Breast epithelium (tissue), 3 donors: ENCODE data around the gene SH3D21.

Experiments
- CTCF ChIP-seq, 3 donors: fragments of 450-650 bp; IDR thresholded peaks; one replicate each; pipeline ENCODE4 v1.5.1; 2016 to 2017; ENCODE audit warnings: antibody characterized with exemption in 3 of 3, mild to moderate bottlenecking in 3 of 3, moderate library complexity in 3 of 3
- POLR2A ChIP-seq: fragments of 450-650 bp; IDR thresholded peaks from one replicate; pipeline ENCODE4 v1.6.1; 2016; ENCODE audit warnings: antibody characterized with exemption, mild to moderate bottlenecking, moderate library complexity

GRCh38 chr1:36306902-36307456 is 811 bp downstream of the SH3D21 start:
- TF ChIP-seq CTCF (IDR thresholded peaks at IDR 0.05) (no peak), POLR2A (no peak)
